GM21737 (cell line): ENCODE results near the gene GFOD1.

Experiments
- ATAC-seq: cut with Tn5 transposase; IDR thresholded peaks from one replicate; pipeline ENCODE4 v1.9.1; 2021; ENCODE audit warnings: mild to moderate bottlenecking, moderate library complexity; ENCODE audit not compliant: unreplicated experiment

The GFOD1 gene

GRCh38 chr6:13360671-13361540, 126.5 kb downstream of the GFOD1 start:
- no peak for ATAC-seq

GRCh38 chr6:13359287-13359686, 128.1 kb downstream of the GFOD1 start:
- no peak for ATAC-seq

- ATAC-seq: no peak
Measured at GRCh38 chr6:13358511-13358910, 128.9 kb downstream of the GFOD1 start.

- no peak for ATAC-seq
Measured at GRCh38 chr6:13357551-13358075, 129.8 kb downstream of the GFOD1 start.

- ATAC-seq: peak; percentile 84
Measured at GRCh38 chr6:13355999-13356785, 131.2 kb downstream of the GFOD1 start.

- ATAC-seq: peak; percentile 33
Measured at GRCh38 chr6:13355043-13355945, 132.1 kb downstream of the GFOD1 start.

- ATAC-seq: no peak
Measured at GRCh38 chr6:13354331-13355042, 132.9 kb downstream of the GFOD1 start.

GRCh38 chr6:13352165-13352564, 135.2 kb downstream of the GFOD1 start:
- no peak for ATAC-seq

GRCh38 chr6:13351271-13351670, 136.1 kb downstream of the GFOD1 start:
- no peak for ATAC-seq

- ATAC-seq: no peak
Measured at GRCh38 chr6:13349811-13350506, 137.4 kb downstream of the GFOD1 start.

- ATAC-seq: no peak
Measured at GRCh38 chr6:13348334-13349113, 138.9 kb downstream of the GFOD1 start.

GRCh38 chr6:13346245-13346644, 141.2 kb downstream of the GFOD1 start:
- no peak for ATAC-seq

- ATAC-seq: no peak
Measured at GRCh38 chr6:13342414-13343019, 144.9 kb downstream of the GFOD1 start.

- no peak for ATAC-seq
Measured at GRCh38 chr6:13339863-13340630, 147.4 kb downstream of the GFOD1 start.

GRCh38 chr6:13338038-13338437, 149.4 kb downstream of the GFOD1 start:
- ATAC-seq: no peak

GRCh38 chr6:13336553-13336952, 150.8 kb downstream of the GFOD1 start:
- ATAC-seq: no peak

GRCh38 chr6:13334953-13335352, 152.4 kb downstream of the GFOD1 start:
- ATAC-seq: no peak

GRCh38 chr6:13332349-13332706, 155.1 kb downstream of the GFOD1 start:
- ATAC-seq: no peak
